IMR-90 (cell line): ENCODE results near the gene CARD18. TPM values are rescaled to one million over a fixed set of nuclear protein-coding genes. Genes with fewer than 3 reads are reported as not detected.

Source experiments
- polyA plus RNA-seq, 3 experiments: library from polyadenylated mRNA; depleted of rRNA; stranded (reverse); fragments of >200 nt; gene quantifications; 2 replicates each; pipeline ENCODE4 v1.2.3, GENCODE V29; 2012; ENCODE audit warnings: low replicate concordance in 1 of 3
- total RNA-seq: library from RNA; depleted of rRNA; stranded (reverse); fragments of >200 nt; gene quantifications from 2 replicates; pipeline ENCODE4 v1.2.3, GENCODE V29; 2012; rRNA removed

The CARD18 gene
- total and polyA plus RNA-seq, 2 of the 4 experiments (the other 2 are of a cell fraction), result not detected

Other genes starting within 250 kb of the CARD18 start
- gene CASP12, start 241.3 kb downstream of the CARD18 start, total RNA-seq, result not detected in 2 replicates
- gene CASP12, start 241.3 kb downstream of the CARD18 start, polyA plus RNA-seq (2012; rRNA removed), result 0.07 TPM in 1 of 2 replicates, not detected in the other
- gene CASP4, start 171.2 kb downstream of the CARD18 start, total RNA-seq, result 89.4 and 91.9 TPM in 2 replicates
- 73.0 and 82.5 TPM in 2 replicates for gene CASP4, start 171.2 kb downstream of the CARD18 start, polyA plus RNA-seq (2012; rRNA removed)
- not detected in 2 replicates for gene CASP5, start 116.6 kb downstream of the CARD18 start, total RNA-seq
- not detected in 2 replicates for gene CASP5, start 116.6 kb downstream of the CARD18 start, polyA plus RNA-seq (2012; rRNA removed)
- 24.7 and 31.2 TPM in 2 replicates for gene CASP1, start 104.6 kb downstream of the CARD18 start, total RNA-seq
- gene CASP1, start 104.6 kb downstream of the CARD18 start, polyA plus RNA-seq (2012; rRNA removed), result 11.1 and 12.5 TPM in 2 replicates
- 7.9 and 23.3 TPM in 2 replicates for gene CARD16, start 94.4 kb downstream of the CARD18 start, total RNA-seq
- gene CARD16, start 94.4 kb downstream of the CARD18 start, polyA plus RNA-seq (2012; rRNA removed), result 24.9 and 29.2 TPM in 2 replicates